HEK293T (cell line): ENCODE data around the gene ADAM23.

Source experiments
- CTCF ChIA-PET: fragments of 350-600 bp; formaldehyde crosslinking; extraction: SDS; loops from one replicate; lab custom pipeline; 2021; ENCODE audit warnings: antibody characterized with exemption, inconsistent platforms; lab: Yijun Ruan, JAX
- POLR2A ChIA-PET: fragments of 350-600 bp; formaldehyde crosslinking; extraction: SDS; loops from one replicate; lab custom pipeline; 2020; ENCODE audit warnings: antibody characterized with exemption, inconsistent platforms; lab: Yijun Ruan, JAX
- DNase-seq: peaks from one replicate; pipeline ENCODE4 v3.0.0; 2012; ENCODE audit warnings: mixed read lengths; ENCODE audit errors: extremely low spot score
- ARNT ChIP-seq: fragments of 450-650 bp; IDR thresholded peaks from 2 replicates; pipeline ENCODE4 v1.6.1; 2017; ENCODE audit warnings: mild to moderate bottlenecking
- BHLHE40 ChIP-seq: fragments of 450-650 bp; IDR thresholded peaks from 2 replicates; pipeline ENCODE4 v1.6.1; 2016; ENCODE audit warnings: mild to moderate bottlenecking, moderate library complexity, borderline replicate concordance
- CTBP1 ChIP-seq: fragments of 450-650 bp; IDR thresholded peaks from 2 replicates; pipeline ENCODE4 v1.6.1; 2016; ENCODE audit warnings: borderline replicate concordance
- ELF4 ChIP-seq: fragments of 450-650 bp; IDR thresholded peaks from 2 replicates; pipeline ENCODE4 v1.6.1; 2017; ENCODE audit warnings: antibody characterized with exemption
- FOXA1 ChIP-seq: fragments of 450-650 bp; IDR thresholded peaks from 2 replicates; pipeline ENCODE4 v1.6.1; 2016; ENCODE audit warnings: mild to moderate bottlenecking
- FOXK2 ChIP-seq: fragments of 450-650 bp; IDR thresholded peaks from 2 replicates; pipeline ENCODE4 v1.6.1; 2016; ENCODE audit warnings: mild to moderate bottlenecking
- FOXM1 ChIP-seq: fragments of 450-650 bp; IDR thresholded peaks from 2 replicates; pipeline ENCODE4 v1.6.1; 2017; ENCODE audit warnings: mild to moderate bottlenecking, borderline replicate concordance
- HDGF ChIP-seq: fragments of 450-650 bp; IDR thresholded peaks from 2 replicates; pipeline ENCODE4 v1.6.1; 2017; ENCODE audit warnings: antibody characterized with exemption, borderline replicate concordance
- L3MBTL2 ChIP-seq: fragments of 450-650 bp; conservative IDR thresholded peaks from 2 replicates; pipeline ENCODE4 v1.6.1; 2016; ENCODE audit warnings: mild to moderate bottlenecking
- LEF1 ChIP-seq: fragments of 450-650 bp; IDR thresholded peaks from 2 replicates; pipeline ENCODE4 v1.6.1; 2017; ENCODE audit warnings: mild to moderate bottlenecking, borderline replicate concordance
- NFRKB ChIP-seq: fragments of 450-650 bp; IDR thresholded peaks from 2 replicates; pipeline ENCODE4 v1.6.1; 2016; ENCODE audit warnings: mild to moderate bottlenecking, moderate library complexity
- PKNOX1 ChIP-seq: fragments of 450-650 bp; IDR thresholded peaks from 2 replicates; pipeline ENCODE4 v1.6.1; 2016
- SP1 ChIP-seq: fragments of 450-650 bp; IDR thresholded peaks from 2 replicates; pipeline ENCODE4 v1.6.1; 2017
- SUZ12 ChIP-seq: fragments of 450-650 bp; IDR thresholded peaks from 2 replicates; pipeline ENCODE4 v1.6.1; 2016; ENCODE audit warnings: mild to moderate bottlenecking
- TARDBP ChIP-seq: fragments of 450-650 bp; IDR thresholded peaks from 2 replicates; pipeline ENCODE4 v1.6.1; 2016
- ZNF384 ChIP-seq: fragments of 450-650 bp; IDR thresholded peaks from 2 replicates; pipeline ENCODE4 v1.6.1; 2016

The ADAM23 gene

GRCh38 chr2:206558492-206558891 is 115.2 kb downstream of the ADAM23 start:
- no peak for TF ChIP-seq FOXM1
- no peak for TF ChIP-seq NFRKB
- no peak for TF ChIP-seq CTBP1
- TF ChIP-seq PKNOX1 = no peak
- TF ChIP-seq LEF1 = no peak
- ChIA-PET POLR2A (no interaction called here), CTCF (no interaction called here)
- DNase-seq = no peak

GRCh38 chr2:206561962-206562361 is 118.6 kb downstream of the ADAM23 start:
- ChIA-PET CTCF (interaction anchor here (0.6 kb wide), 2 partner anchors 60 to 117 kb away, joined by 3 to 6 read pairs; no protein-coding TSS in a partner anchor), POLR2A (no interaction called here)
- TF ChIP-seq SUZ12 (no peak), LEF1 (no peak), L3MBTL2 (no peak), ARNT (no peak), ZNF384 (no peak), FOXA1 (no peak), SP1 (no peak), CTBP1 (no peak), NFRKB (no peak), TARDBP (no peak), FOXM1 (no peak), FOXK2 (no peak), HDGF (no peak), PKNOX1 (no peak)
- no peak for DNase-seq

- CTCF ChIA-PET = interaction anchor here (0.6 kb wide), 2 partner anchors 60 to 117 kb away, joined by 3 to 6 read pairs; no protein-coding TSS in a partner anchor
- no peak for DNase-seq
- POLR2A ChIA-PET = no interaction called here
- no peak for TF ChIP-seq ZNF384
These were observed 119.0 kb downstream of the ADAM23 start for GRCh38 chr2:206562375-206562774.

- POLR2A ChIA-PET = no interaction called here
- no peak for DNase-seq
- no peak for TF ChIP-seq PKNOX1
- no peak for TF ChIP-seq L3MBTL2
- no peak for TF ChIP-seq SUZ12
- TF ChIP-seq CTBP1 = no peak
- TF ChIP-seq LEF1 = no peak
- TF ChIP-seq FOXK2 = no peak
- TF ChIP-seq ZNF384 = no peak
- no peak for TF ChIP-seq FOXM1
- CTCF ChIA-PET = no interaction called here
These were observed 120.0 kb downstream of the ADAM23 start for GRCh38 chr2:206563374-206563773.

- no peak for TF ChIP-seq SP1
- TF ChIP-seq FOXK2 = no peak
- no peak for TF ChIP-seq L3MBTL2
- no peak for TF ChIP-seq ARNT
- TF ChIP-seq FOXM1 = no peak
- no peak for TF ChIP-seq ZNF384
- TF ChIP-seq HDGF = no peak
- TF ChIP-seq TARDBP = no peak
- TF ChIP-seq LEF1 = no peak
- no peak for TF ChIP-seq PKNOX1
- no peak for TF ChIP-seq BHLHE40
- TF ChIP-seq NFRKB = no peak
- TF ChIP-seq ELF4 = no peak
- no peak for TF ChIP-seq FOXA1
- DNase-seq = no peak
- CTCF ChIA-PET = interaction anchor here (1.2 kb wide), 1 partner anchor 9 kb away, joined by 4 read pairs; no protein-coding TSS in a partner anchor
- POLR2A ChIA-PET = no interaction called here
These were observed 122.3 kb downstream of the ADAM23 start for GRCh38 chr2:206565666-206566065.

GRCh38 chr2:206569470-206569869 is 126.1 kb downstream of the ADAM23 start:
- CTCF ChIA-PET = no interaction called here
- DNase-seq = no peak
- POLR2A ChIA-PET = no interaction called here
- TF ChIP-seq FOXA1 = no peak
- TF ChIP-seq HDGF = no peak
- no peak for TF ChIP-seq LEF1
- no peak for TF ChIP-seq SUZ12
- TF ChIP-seq ELF4 = no peak
- TF ChIP-seq ARNT = no peak
- no peak for TF ChIP-seq TARDBP
- TF ChIP-seq FOXK2 = no peak
- TF ChIP-seq L3MBTL2 = no peak
- TF ChIP-seq NFRKB = no peak
- no peak for TF ChIP-seq SP1
- TF ChIP-seq BHLHE40 = no peak
- TF ChIP-seq FOXM1 = no peak
- TF ChIP-seq PKNOX1 = no peak
